Measurements from ENCODE around the gene TEDC1. TPM values are rescaled to one million over a fixed set of nuclear protein-coding genes. Genes with fewer than 3 reads are reported as not detected.

TEDC1 gene
- total and polyA plus RNA-seq, 2 donors from 2014 or later, result 6.9 to 13.2 TPM

- Histone ChIP-seq H3K36me3 (ENCODE audit: control insufficient read depth in 2 of 3, insufficient read depth in 3 of 3, low read length in 3 of 3) (no peaks in the 10 kb centered on the region), H3K9me3 (ENCODE audit: control insufficient read depth in 2 of 3, insufficient read depth in 1 of 3, low read length in 3 of 3) (no peaks in the 10 kb centered on the region), H3K27ac (ENCODE audit: low read depth in 2 of 2, low read length in 2 of 2) (no peak overlapping the region), H3K4me3 (ENCODE audit: low read length in 3 of 3) (no peak overlapping the region), H3K9ac (ENCODE audit: low read length in 3 of 3) (no peak overlapping the region), H3K4me1 (ENCODE audit: control insufficient read depth in 2 of 3, insufficient read depth in 2 of 3, low read depth in 1 of 3, low read length in 3 of 3) (no peaks in the 10 kb centered on the region), H3K27me3 (ENCODE audit: control insufficient read depth, insufficient read depth, low read length) (no peaks in the 10 kb centered on the region)
- FAIRE-seq (no peak), DNase-seq (no peak)
- TF ChIP-seq CTCF (IDR thresholded peaks at IDR 0.05; ENCODE audit: borderline replicate concordance, extremely low read depth, insufficient read depth), result no peak
- intact Hi-C loops (cut with DNase I), result no loop called here
Measured at GRCh38 chr14:105534586-105534985, 43.5 kb downstream of the TEDC1 start.

GRCh38 chr14:105536051-105536450 lies 45.0 kb downstream of the TEDC1 start:
- Histone ChIP-seq H3K9me3 (ENCODE audit: control insufficient read depth in 2 of 3, insufficient read depth in 1 of 3, low read length in 3 of 3) (no peaks in the 10 kb centered on the region), H3K4me3 (ENCODE audit: low read length in 3 of 3) (no peak overlapping the region), H3K9ac (ENCODE audit: low read length in 3 of 3) (no peak overlapping the region), H3K27me3 (ENCODE audit: control insufficient read depth, insufficient read depth, low read length) (no peaks in the 10 kb centered on the region), H3K27ac (ENCODE audit: low read depth in 2 of 2, low read length in 2 of 2) (no peak overlapping the region), H3K4me1 (ENCODE audit: control insufficient read depth in 2 of 3, insufficient read depth in 2 of 3, low read depth in 1 of 3, low read length in 3 of 3) (no peaks in the 10 kb centered on the region), H3K36me3 (ENCODE audit: control insufficient read depth in 2 of 3, insufficient read depth in 3 of 3, low read length in 3 of 3) (no peaks in the 10 kb centered on the region)
- intact Hi-C loops (cut with DNase I), result no loop called here
- DNase-seq (no peak), FAIRE-seq (no peak)
- no peak for TF ChIP-seq CTCF (IDR thresholded peaks at IDR 0.05; ENCODE audit: borderline replicate concordance, extremely low read depth, insufficient read depth)

DNA sequence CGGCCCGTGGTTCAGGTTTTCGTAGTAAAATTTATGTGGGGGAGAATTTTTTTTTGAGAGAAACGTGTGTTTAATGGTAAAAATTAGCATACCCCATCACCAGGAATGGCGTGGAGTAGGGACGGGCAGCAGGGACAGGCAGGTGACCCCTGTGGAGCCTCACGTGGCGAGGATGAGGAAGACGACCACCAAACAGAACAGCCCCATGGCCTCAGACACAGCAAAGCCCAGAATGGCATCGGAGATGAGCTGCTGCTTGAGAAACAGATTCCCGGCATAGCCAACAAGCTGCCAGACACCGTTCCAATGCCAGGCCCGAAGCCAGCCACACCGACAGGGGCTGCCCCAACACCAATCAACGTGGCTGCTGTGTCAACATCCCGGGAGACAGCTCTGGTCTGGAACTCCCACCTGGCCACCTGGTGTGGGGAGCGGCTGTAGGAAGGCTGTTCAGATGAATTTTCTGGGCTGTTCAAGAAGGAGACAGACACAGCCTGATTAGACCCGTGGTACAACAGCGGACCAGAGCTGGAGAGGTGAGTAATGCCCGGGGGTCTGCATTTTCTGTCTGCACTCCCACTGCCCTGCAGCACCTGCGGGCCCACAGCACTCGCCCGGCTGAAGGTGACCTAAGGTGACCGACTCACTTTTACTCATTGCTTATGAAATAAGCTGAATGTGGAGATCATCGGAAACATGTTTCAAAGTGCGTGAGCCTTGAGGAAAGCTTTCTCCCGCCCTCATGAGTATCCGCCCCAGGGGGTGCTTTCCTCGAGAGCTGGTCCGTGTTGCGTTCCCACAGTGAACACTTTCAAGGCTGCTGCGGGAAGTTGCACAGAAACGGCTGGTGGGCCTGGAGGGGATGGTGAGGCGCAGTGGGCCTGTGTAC lies 45.9 kb downstream of the TEDC1 start:
- no peak for FAIRE-seq
- Histone ChIP-seq H3K4me3 (ENCODE audit: low read length in 3 of 3) (no peak overlapping the region), H3K36me3 (ENCODE audit: control insufficient read depth in 2 of 3, insufficient read depth in 3 of 3, low read length in 3 of 3) (no peaks in the 10 kb centered on the region), H3K9me3 (ENCODE audit: control insufficient read depth in 2 of 3, insufficient read depth in 1 of 3, low read length in 3 of 3) (no peaks in the 10 kb centered on the region), H3K4me1 (ENCODE audit: control insufficient read depth in 2 of 3, insufficient read depth in 2 of 3, low read depth in 1 of 3, low read length in 3 of 3) (no peaks in the 10 kb centered on the region), H3K27me3 (ENCODE audit: control insufficient read depth, insufficient read depth, low read length) (no peaks in the 10 kb centered on the region), H3K27ac (ENCODE audit: low read depth in 2 of 2, low read length in 2 of 2) (no peak overlapping the region), H3K9ac (ENCODE audit: low read length in 3 of 3) (no peak overlapping the region)
- DNase-seq, result peak in 1 of 5 donors; percentile 10
- TF ChIP-seq CTCF (IDR thresholded peaks at IDR 0.05; ENCODE audit: borderline replicate concordance, extremely low read depth, insufficient read depth), result no peak
- intact Hi-C loops (cut with DNase I), result no loop called here

Measured in kidney (tissue), 14 donors.